WTC11 (cell line): Measurements from ENCODE around the gene IFT25. TPM values are rescaled to one million over a fixed set of nuclear protein-coding genes. Genes with fewer than 3 reads are reported as not detected.
"Not testable (repeated sequence)": the region's sequence is repeated elsewhere in the genome, so short reads cannot be mapped to it uniquely, and the experiment has no call there.

Source experiments
- ATAC-seq: fragments of 200-7000 bp; cut with Tn5 transposase; 2 replicates; pipeline ENCODE4 v1.10.0; 2021; ENCODE audit warnings: mild to moderate bottlenecking, moderate library complexity
- Bru-seq: library from RNA; stranded (reverse); fragments of 400-500 nt; gene quantifications from one replicate; lab custom pipeline; 2021; lab: Mats Ljungman, UMichigan
- CTCF ChIA-PET: fragments of 300-600 bp; sonication (Branson Sonifier 250); formaldehyde crosslinking; loops from one replicate; lab custom pipeline; 2021; ENCODE audit warnings: antibody characterized with exemption; lab: Charles Lee
- POLR2A ChIA-PET: fragments of 350-600 bp; sonication (Branson Sonifier 250); formaldehyde crosslinking; loops from one replicate; lab custom pipeline; 2021; ENCODE audit warnings: antibody characterized with exemption; lab: Charles Lee
- DNase-seq: peaks from one replicate; pipeline ENCODE4 v3.0.0; 2021; ENCODE audit warnings: low spot score
- H3K27ac Mint-ChIP-seq: 2 replicates; pipeline ENCODE4 v1.8.0; 2021; ENCODE audit warnings: mixed read lengths
- H3K27me3 Mint-ChIP-seq: 2 replicates; pipeline ENCODE4 v1.8.0; 2021; ENCODE audit warnings: low read depth, mild to moderate bottlenecking, moderate library complexity, mixed read lengths
- H3K36me3 Mint-ChIP-seq: 2 replicates; pipeline ENCODE4 v1.8.0; 2021; ENCODE audit warnings: mixed read lengths
- H3K4me1 Mint-ChIP-seq: 2 replicates; pipeline ENCODE4 v1.8.0; 2022; ENCODE audit warnings: mixed read lengths
- H3K4me3 Mint-ChIP-seq: 2 replicates; pipeline ENCODE4 v1.8.0; 2021; ENCODE audit warnings: mild to moderate bottlenecking, moderate library complexity, mixed read lengths
- H3K9me3 Mint-ChIP-seq: 2 replicates; pipeline ENCODE4 v1.8.0; 2021; ENCODE audit warnings: mixed read lengths
- ARID4B ChIP-seq: sonication (generic); formaldehyde crosslinking; IDR thresholded peaks from 2 replicates; pipeline ENCODE4 v1.8.0; 2023; ENCODE audit warnings: missing genetic modification reagents, mild to moderate bottlenecking, borderline replicate concordance
- ELF4 ChIP-seq: sonication (generic); formaldehyde crosslinking; IDR thresholded peaks from 2 replicates; pipeline ENCODE4 v1.8.1; 2022; ENCODE audit warnings: low read depth, mild to moderate bottlenecking, moderate library complexity, missing genetic modification reagents
- EMX1 ChIP-seq: fragments of 250-450 bp; sonication (Bioruptor Pico); IDR thresholded peaks from 2 replicates; pipeline ENCODE4 v1.8.0; 2021; ENCODE audit warnings: mild to moderate bottlenecking
- ETV6 ChIP-seq: sonication (generic); formaldehyde crosslinking; IDR thresholded peaks from 2 replicates; pipeline ENCODE4 v1.8.1; 2022; ENCODE audit warnings: mild to moderate bottlenecking, missing genetic modification reagents
- FOXJ3 ChIP-seq: sonication (generic); formaldehyde crosslinking; IDR thresholded peaks from 2 replicates; pipeline ENCODE4 v1.9.0; 2021; ENCODE audit warnings: missing genetic modification reagents, mild to moderate bottlenecking, borderline replicate concordance
- FOXK1 ChIP-seq: sonication (generic); formaldehyde crosslinking; IDR thresholded peaks from 2 replicates; pipeline ENCODE4 v1.8.0; 2022; ENCODE audit warnings: mild to moderate bottlenecking, moderate library complexity, missing genetic modification reagents
- FOXP4 ChIP-seq: sonication (generic); formaldehyde crosslinking; IDR thresholded peaks from 2 replicates; pipeline ENCODE4 v1.8.0; 2022; ENCODE audit warnings: mild to moderate bottlenecking, missing genetic modification reagents
- GABPB1 ChIP-seq: sonication (generic); formaldehyde crosslinking; IDR thresholded peaks from 2 replicates; pipeline ENCODE4 v1.8.1; 2023; ENCODE audit warnings: mild to moderate bottlenecking, missing genetic modification reagents
- IRF1 ChIP-seq: sonication (generic); formaldehyde crosslinking; IDR thresholded peaks from 2 replicates; pipeline ENCODE4 v1.8.0; 2023; ENCODE audit warnings: missing genetic modification reagents
- MXD4 ChIP-seq: fragments of 250-450 bp; sonication (Bioruptor Pico); IDR thresholded peaks from 2 replicates; pipeline ENCODE4 v1.8.0; 2021; ENCODE audit warnings: mild to moderate bottlenecking, moderate library complexity, borderline replicate concordance
- SOX15 ChIP-seq: fragments of 250-450 bp; sonication (Bioruptor Pico); IDR thresholded peaks from 2 replicates; pipeline ENCODE4 v1.9.0; 2021; ENCODE audit warnings: mild to moderate bottlenecking
- SP1 ChIP-seq: sonication (generic); formaldehyde crosslinking; conservative IDR thresholded peaks from 2 replicates; pipeline ENCODE4 v1.8.1; 2022; ENCODE audit warnings: missing genetic modification reagents
- ZBTB43 ChIP-seq: sonication (generic); formaldehyde crosslinking; IDR thresholded peaks from 2 replicates; pipeline ENCODE4 v1.8.1; 2023; ENCODE audit warnings: mild to moderate bottlenecking, missing genetic modification reagents
- long read RNA-seq, 3 experiments: library from RNA in 1 of 3; library from capped mRNA in 1 of 3; library from polyadenylated mRNA in 1 of 3; unstranded in 2 of 3; stranded (forward) in 1 of 3; transcript quantifications; one replicate each; pipeline ENCODE4 v2.0.0, GENCODE V29; 2021
- total RNA-seq: library from RNA; stranded (reverse); gene quantifications from 3 replicates; pipeline ENCODE4 v1.2.3, GENCODE V29; 2021

IFT25 gene
- total RNA-seq: 22.6 to 27.9 TPM (median 26.3 TPM) in 3 replicates
- percentile 75 among the genes with signal in this experiment for Bru-seq, nascent RNA
- long read RNA-seq, experiment 1, transcript HSPB11-201 (6 exons, 915 nt): major isoform, 33 of 51 reads
- long read RNA-seq, experiment 1, partial matches to known transcripts: 1 of 51 reads
- long read RNA-seq, experiment 1, other reads (novel, unspliced or antisense): 16 of 51 reads
- long read RNA-seq, experiment 2, transcript HSPB11-201 (6 exons, 915 nt): major isoform, 24 of 41 reads
- long read RNA-seq, experiment 2, partial matches to known transcripts: 2 of 41 reads
- long read RNA-seq, experiment 2, other reads (novel, unspliced or antisense): 15 of 41 reads
- long read RNA-seq, experiment 3, partial matches to known transcripts: 0 of 5 reads
- long read RNA-seq, experiment 3, other reads (novel, unspliced or antisense): 3 of 5 reads

GRCh38 chr1:53945433-53946251, at the start of gene IFT25:
Gene IFT25, minus strand, starts transcription at chr1:53945699. Its CDS starts 5,617 bp downstream, at chr1:53940082.
- H3K36me3 Mint-ChIP-seq: no peaks in the 10 kb centered on the region
- peak within 1 kb of the TSS; percentile 68; the same call in 1 of the 2 replicates for H3K27ac Mint-ChIP-seq
- peak within 1 kb of the TSS; percentile 87 for H3K4me3 Mint-ChIP-seq
- no peaks in the 10 kb centered on the region for H3K9me3 Mint-ChIP-seq
- TF ChIP-seq SOX15 (CRISPR knock-in tag): no peak
- peak; percentile 80 for TF ChIP-seq SP1 (CRISPR knock-in tag)
- no peak for TF ChIP-seq ELF4
- TF ChIP-seq ETV6 (CRISPR knock-in tag): peak; percentile 50; the same call in 1 of the 2 replicates
- no peak for TF ChIP-seq MXD4 (CRISPR knock-in tag)
- TF ChIP-seq FOXP4: peak; percentile 73; the same call in 1 of the 2 replicates
- 0 out of 2 replicates have a peak, but pooled peaks have one; percentile 16 for TF ChIP-seq ARID4B (CRISPR knock-in tag)
- peak; percentile 30; the same call in 1 of the 2 replicates for TF ChIP-seq FOXK1 (CRISPR knock-in tag)
- TF ChIP-seq IRF1 (CRISPR knock-in tag): 0 out of 2 replicates have a peak, but pooled peaks have one; percentile 17
- peak; percentile 47; the same call in 1 of the 2 replicates for TF ChIP-seq GABPB1 (CRISPR knock-in tag)
- TF ChIP-seq ZBTB43: 0 out of 2 replicates have a peak, but pooled peaks have one; percentile 51
- TF ChIP-seq EMX1 (CRISPR knock-in tag): no peak
- TF ChIP-seq FOXJ3 (CRISPR knock-in tag): no peak
- H3K27me3 Mint-ChIP-seq: no peaks in the 10 kb centered on the region
- peaks cover 55% of the 10 kb centered on the region for H3K4me1 Mint-ChIP-seq
- POLR2A ChIA-PET: interaction anchor here (0.7 to 1.5 kb wide), 5 partner anchors 56 to 108 kb away, joined by 3 to 8 read pairs (median 6); partner anchors contain the start of genes NDC1 and YIPF1
- CTCF ChIA-PET: interaction anchor here (0.6 to 4.1 kb wide), 35 partner anchors 11 to 554 kb away, joined by 3 to 51 read pairs (median 4); partner anchors contain the start of genes NDC1, TMEM59 and YIPF1
- DNase-seq: peak; percentile 97
- ATAC-seq: peak; percentile 83

GRCh38 chr1:53994516-53994915, 49.0 kb upstream of the IFT25 start:
- POLR2A ChIA-PET, H3K27ac Mint-ChIP-seq, H3K9me3 Mint-ChIP-seq, H3K27me3 Mint-ChIP-seq, ATAC-seq, DNase-seq, CTCF ChIA-PET, H3K4me1 Mint-ChIP-seq, H3K36me3 Mint-ChIP-seq, H3K4me3 Mint-ChIP-seq: not testable (repeated sequence)
